ENCODE measurements around the gene CDK11B. TPM values are rescaled to one million over a fixed set of nuclear protein-coding genes. Genes with fewer than 3 reads are reported as not detected.

Gene CDK11B
- total RNA-seq, 4 donors from 2014 or later, result 16.3 to 25.3 (median 19.2) TPM

DNA sequence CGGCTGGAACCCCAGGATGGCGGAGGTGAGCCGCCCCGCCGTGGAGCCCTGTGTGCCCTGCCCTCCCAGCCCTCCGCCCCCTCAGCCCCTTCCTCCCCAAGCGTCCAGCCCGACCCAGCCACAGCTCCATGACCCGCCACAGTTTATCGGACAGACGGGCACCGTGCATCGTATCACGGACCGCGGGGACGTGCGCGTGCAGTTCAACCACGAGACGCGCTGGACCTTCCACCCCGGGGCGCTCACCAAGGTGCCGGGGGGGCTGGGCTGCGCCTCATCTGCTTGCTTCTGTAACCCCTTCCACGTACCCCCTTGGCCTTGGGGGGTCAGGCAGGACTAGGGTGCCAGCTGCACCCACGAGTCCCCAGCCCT, 33.4 kb downstream of the CDK11B start:
- TF ChIP-seq, protein P1, sequence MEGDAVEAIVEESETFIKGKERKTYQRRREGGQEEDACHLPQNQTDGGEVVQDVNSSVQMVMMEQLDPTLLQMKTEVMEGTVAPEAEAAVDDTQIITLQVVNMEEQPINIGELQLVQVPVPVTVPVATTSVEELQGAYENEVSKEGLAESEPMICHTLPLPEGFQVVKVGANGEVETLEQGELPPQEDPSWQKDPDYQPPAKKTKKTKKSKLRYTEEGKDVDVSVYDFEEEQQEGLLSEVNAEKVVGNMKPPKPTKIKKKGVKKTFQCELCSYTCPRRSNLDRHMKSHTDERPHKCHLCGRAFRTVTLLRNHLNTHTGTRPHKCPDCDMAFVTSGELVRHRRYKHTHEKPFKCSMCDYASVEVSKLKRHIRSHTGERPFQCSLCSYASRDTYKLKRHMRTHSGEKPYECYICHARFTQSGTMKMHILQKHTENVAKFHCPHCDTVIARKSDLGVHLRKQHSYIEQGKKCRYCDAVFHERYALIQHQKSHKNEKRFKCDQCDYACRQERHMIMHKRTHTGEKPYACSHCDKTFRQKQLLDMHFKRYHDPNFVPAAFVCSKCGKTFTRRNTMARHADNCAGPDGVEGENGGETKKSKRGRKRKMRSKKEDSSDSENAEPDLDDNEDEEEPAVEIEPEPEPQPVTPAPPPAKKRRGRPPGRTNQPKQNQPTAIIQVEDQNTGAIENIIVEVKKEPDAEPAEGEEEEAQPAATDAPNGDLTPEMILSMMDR (IDR thresholded peaks at IDR 0.05), result no peak
- ATAC-seq (ENCODE audit: low FRiP score), result no peak
- DNase-seq (ENCODE audit: low spot score), result no peak

DNA sequence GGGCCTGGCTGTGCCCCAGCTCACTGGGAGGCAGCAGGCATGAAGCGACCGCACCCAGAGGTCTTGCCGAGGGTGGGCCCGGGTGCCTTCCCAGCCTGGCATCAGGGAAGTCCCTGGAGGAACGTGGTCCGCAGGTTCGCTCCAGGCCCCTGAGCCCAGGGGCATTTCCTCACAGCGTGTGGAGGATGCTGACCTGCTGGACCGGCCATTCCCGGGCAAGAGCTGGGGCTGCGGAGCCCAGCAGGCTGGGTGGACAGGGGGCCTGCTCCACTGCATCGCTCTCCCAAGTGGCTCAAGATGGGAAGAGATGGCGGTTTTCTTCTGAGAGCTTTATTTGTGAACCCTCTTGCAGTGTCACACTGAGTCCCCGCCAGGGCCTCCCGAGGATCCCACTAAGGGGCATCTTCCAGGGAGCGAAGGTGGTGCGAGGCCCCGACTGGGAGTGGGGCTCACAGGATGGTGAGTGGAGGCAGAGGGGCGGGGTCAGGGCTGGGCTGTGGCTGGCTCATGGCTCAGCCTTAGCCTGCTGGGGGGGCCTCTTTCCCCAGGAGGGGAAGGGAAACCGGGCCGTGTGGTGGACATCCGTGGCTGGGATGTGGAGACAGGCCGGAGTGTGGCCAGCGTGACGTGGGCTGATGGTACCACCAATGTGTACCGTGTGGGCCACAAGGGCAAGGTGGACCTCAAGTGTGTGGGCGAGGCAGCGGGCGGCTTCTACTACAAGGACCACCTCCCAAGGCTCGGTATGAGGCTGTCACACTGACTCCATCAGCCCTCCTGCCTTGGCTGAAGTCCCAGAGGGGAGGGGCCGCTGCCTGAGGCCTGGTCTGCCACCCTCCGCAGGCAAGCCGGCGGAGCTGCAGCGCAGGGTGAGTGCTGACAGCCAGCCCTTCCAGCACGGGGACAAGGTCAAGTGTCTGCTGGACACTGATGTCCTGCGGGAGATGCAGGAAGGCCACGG, 34.1 kb downstream of the CDK11B start:
- DNase-seq (ENCODE audit: low spot score) (no peak), ATAC-seq (ENCODE audit: low FRiP score) (no peak)
- TF ChIP-seq, protein P1 (IDR thresholded peaks at IDR 0.05), result no peak

DNA sequence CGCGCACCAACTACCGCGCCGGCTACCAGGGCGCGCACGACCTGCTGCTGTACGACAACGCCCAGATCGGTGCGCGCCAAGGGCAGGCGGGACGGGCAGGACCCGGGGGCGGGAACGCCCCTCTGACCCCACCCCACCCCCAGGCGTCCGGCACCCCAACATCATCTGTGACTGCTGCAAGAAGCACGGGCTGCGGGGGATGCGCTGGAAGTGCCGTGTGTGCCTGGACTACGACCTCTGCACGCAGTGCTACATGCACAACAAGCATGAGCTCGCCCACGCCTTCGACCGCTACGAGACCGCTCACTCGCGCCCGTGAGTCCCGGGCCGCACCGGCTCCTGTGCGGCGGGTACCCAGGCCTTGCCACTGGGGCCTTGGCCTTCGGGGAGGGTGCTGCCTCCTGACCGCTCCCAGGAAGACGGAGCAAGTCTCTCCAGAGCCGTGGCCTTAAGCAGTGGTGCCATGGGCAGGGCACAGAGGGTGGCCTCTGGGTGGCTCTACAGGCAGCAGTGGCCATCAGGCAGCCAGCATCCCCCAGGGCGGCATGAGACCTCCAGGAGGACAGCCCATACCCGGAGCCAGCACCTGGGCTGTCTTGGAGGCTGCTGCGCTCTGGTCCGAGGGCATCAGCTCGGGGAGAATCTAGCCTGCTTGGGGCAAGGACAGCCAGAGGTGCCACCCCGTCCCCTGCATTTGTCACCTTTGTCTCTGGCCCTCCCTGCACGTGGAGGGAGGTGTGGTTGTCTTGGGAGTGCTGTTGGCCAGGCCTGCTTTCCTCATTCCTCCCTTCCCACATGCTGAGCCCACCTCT, 35.0 kb downstream of the CDK11B start:
- TF ChIP-seq, protein P1 (IDR thresholded peaks at IDR 0.05), result no peak
- no peak for ATAC-seq (ENCODE audit: low FRiP score)
- DNase-seq (ENCODE audit: low spot score), result no peak

DNA sequence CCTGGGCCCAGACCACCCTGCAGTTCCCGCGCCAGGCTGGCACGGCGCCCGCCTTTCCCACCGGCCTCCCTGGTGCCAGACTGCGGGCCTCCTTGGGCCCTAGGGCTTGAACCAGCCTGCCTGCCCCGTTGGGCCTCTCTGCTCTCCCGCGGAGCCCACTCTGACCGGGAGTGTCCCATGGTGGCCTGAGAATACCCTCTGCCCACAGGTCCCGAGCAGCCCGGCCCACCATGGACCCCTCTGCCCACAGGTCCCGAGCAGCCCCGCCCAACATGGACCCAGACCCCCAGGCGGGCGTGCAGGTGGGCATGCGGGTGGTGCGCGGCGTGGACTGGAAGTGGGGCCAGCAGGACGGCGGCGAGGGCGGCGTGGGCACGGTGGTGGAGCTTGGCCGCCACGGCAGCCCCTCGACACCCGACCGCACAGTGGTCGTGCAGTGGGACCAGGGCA, 35.6 kb downstream of the CDK11B start:
- DNase-seq (ENCODE audit: low spot score), result no peak
- TF ChIP-seq, protein P1 (IDR thresholded peaks at IDR 0.05), result no peak

DNA sequence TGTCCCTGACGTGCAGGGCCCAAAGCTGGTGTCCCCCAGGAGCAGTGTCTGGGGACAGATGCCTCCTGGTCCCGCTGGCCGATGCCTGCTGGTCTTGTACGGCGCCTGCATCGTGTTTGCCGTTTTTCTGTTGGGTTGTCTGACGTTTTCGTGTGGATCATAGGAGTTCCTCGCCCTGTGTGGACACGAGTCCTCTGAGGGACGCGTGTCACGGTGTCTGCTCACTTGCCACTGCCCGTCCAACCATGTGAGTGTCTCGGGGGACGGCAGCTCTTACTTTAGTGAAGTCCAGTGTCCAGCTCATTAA, 36.1 kb downstream of the CDK11B start:
- no peak for ATAC-seq (ENCODE audit: low FRiP score)
- TF ChIP-seq, protein P1 (IDR thresholded peaks at IDR 0.05), result no peak

More for the DNA sequence above, 35.6 kb downstream of the CDK11B start:
- ATAC-seq (ENCODE audit: low FRiP score), result no peak

DNA sequence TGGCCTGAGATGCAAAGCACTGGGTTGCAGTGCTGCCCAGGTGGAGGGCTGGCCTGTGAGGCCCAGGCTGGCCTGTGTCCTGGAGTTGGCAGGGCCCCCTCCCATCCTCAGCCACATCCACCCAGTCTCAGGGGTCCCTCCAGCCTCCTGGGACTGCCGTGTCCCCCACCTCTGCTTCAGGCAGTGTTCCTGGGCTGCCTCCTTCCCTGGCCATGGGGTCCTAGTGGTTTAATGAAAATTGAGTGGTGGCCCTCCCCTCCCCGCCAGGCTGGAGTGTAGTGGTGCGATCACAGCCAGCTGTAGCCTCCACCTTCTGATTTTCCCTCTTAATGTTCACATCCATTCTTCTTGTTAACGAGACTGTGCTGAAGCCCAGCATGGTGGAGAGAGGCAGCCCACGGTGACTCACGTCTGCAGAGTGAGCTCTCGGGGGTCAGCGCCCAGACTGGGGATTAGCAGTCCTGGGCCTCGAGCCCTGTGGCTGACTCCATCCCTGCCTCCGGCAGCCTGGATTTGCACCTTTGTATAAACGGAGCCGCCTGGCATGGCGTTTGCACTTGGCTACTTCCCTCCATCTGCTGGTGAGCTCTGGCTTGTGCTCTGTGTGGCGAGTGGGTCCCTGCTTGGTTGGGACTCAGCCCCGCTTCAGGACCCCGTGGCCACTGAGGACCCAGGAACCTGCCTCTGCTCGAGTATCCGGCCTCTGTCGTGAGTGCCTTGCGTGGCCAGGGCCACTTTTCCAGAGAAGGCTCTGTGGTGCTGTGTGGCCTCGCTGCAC, 36.6 kb downstream of the CDK11B start:
- ATAC-seq (ENCODE audit: low FRiP score) (no peak), DNase-seq (ENCODE audit: low spot score) (no peak)
- TF ChIP-seq, protein P1 (IDR thresholded peaks at IDR 0.05), result no peak

More for the DNA sequence above, 36.1 kb downstream of the CDK11B start:
- no peak for DNase-seq (ENCODE audit: low spot score)

Data from omental fat pad (tissue), 4 donors.